ENCODE results near the gene SRF. TPM values are rescaled to one million over a fixed set of nuclear protein-coding genes. Genes with fewer than 3 reads are reported as not detected.

Gene SRF
- total RNA-seq, 2 experiments from 2014 or later = 45.0 to 53.2 TPM

- H3K36me3 Mint-ChIP-seq = peaks cover 10% of the 10 kb centered on the region
- ATAC-seq (no peak), DNase-seq (no peak)
- peaks cover 34% of the 10 kb centered on the region for H3K4me1 Mint-ChIP-seq
- H3K9me3 Mint-ChIP-seq (ENCODE audit: low read depth) = no peaks in the 10 kb centered on the region
- no peaks in the 10 kb centered on the region for H3K27me3 Mint-ChIP-seq
- H3K27ac Mint-ChIP-seq = peak overlapping the region; percentile 92
- H3K4me3 Mint-ChIP-seq = peak overlapping the region; percentile 100
- CTCF ChIA-PET = interaction anchor here (1.2 to 1.7 kb wide), 3 partner anchors 21 to 59 kb away, joined by 3 to 9 read pairs (median 6); partner anchors contain the start of gene DNPH1
These were observed 595 bp upstream of the SRF start for GRCh38 chr6:43170417-43170930.

- no peak for ATAC-seq
- Mint-ChIP-seq H3K4me1 (peaks cover 45% of the 10 kb centered on the region), H3K4me3 (peak overlapping the region; percentile 100), H3K36me3 (peaks cover 20% of the 10 kb centered on the region), H3K27ac (peak overlapping the region; percentile 91), H3K9me3 (ENCODE audit: low read depth) (no peaks in the 10 kb centered on the region), H3K27me3 (no peaks in the 10 kb centered on the region)
- CTCF ChIA-PET = interaction anchor here (0.7 to 2.6 kb wide), 10 partner anchors 9 to 242 kb away, joined by 3 to 12 read pairs (median 4); partner anchors contain the start of genes CNPY3, CUL9, DNPH1 and PEX6
- DNase-seq = peak; percentile 51
These were observed 636 bp downstream of the SRF start for GRCh38 chr6:43171707-43172103.

- Mint-ChIP-seq H3K27me3 (no peaks in the 10 kb centered on the region), H3K9me3 (ENCODE audit: low read depth) (no peaks in the 10 kb centered on the region), H3K36me3 (peaks cover 22% of the 10 kb centered on the region), H3K4me3 (peak overlapping the region; percentile 100), H3K27ac (peak overlapping the region; percentile 91), H3K4me1 (peaks cover 45% of the 10 kb centered on the region)
- ATAC-seq = no peak
- peak; percentile 69 for DNase-seq
- CTCF ChIA-PET = interaction anchor here (0.6 to 2.6 kb wide), 10 partner anchors 8 to 242 kb away, joined by 3 to 12 read pairs (median 3); partner anchors contain the start of genes CNPY3, CUL9 and PEX6
These were observed 1.3 kb downstream of the SRF start for GRCh38 chr6:43172104-43173007.

- ATAC-seq (no peak), DNase-seq (peak; percentile 55)
- Mint-ChIP-seq H3K36me3 (peaks cover 34% of the 10 kb centered on the region), H3K9me3 (ENCODE audit: low read depth) (no peaks in the 10 kb centered on the region), H3K4me3 (peak overlapping the region; percentile 100), H3K27ac (peak overlapping the region; percentile 91), H3K27me3 (no peaks in the 10 kb centered on the region), H3K4me1 (peaks cover 51% of the 10 kb centered on the region)
- CTCF ChIA-PET = interaction anchor here (1.4 to 2.6 kb wide), 7 partner anchors 8 to 194 kb away, joined by 3 to 12 read pairs (median 8); partner anchors contain the start of genes CUL9, DNPH1 and PEX6
These were observed 2.7 kb downstream of the SRF start for GRCh38 chr6:43173591-43174262.

- H3K4me1 Mint-ChIP-seq = peaks cover 51% of the 10 kb centered on the region
These were observed 3.4 kb downstream of the SRF start for GRCh38 chr6:43174263-43175112.

GRCh38 chr6:43175676-43176422 lies 4.8 kb downstream of the SRF start:
- Mint-ChIP-seq H3K27ac (peak overlapping the region; percentile 85), H3K9me3 (ENCODE audit: low read depth) (no peaks in the 10 kb centered on the region), H3K36me3 (peaks cover 38% of the 10 kb centered on the region), H3K27me3 (no peaks in the 10 kb centered on the region), H3K4me3 (no peak overlapping the region), H3K4me1 (peaks cover 44% of the 10 kb centered on the region)
- no peak for ATAC-seq
- CTCF ChIA-PET = interaction anchor here (1.3 to 2.0 kb wide), 3 partner anchors 48 to 222 kb away, joined by 5 to 11 read pairs (median 8); partner anchors contain the start of gene DNPH1
- DNase-seq = no peak

More at GRCh38 chr6:43174263-43175112, 3.4 kb downstream of the SRF start:
- Mint-ChIP-seq H3K27ac (peak overlapping the region; percentile 91), H3K4me3 (peak overlapping the region; percentile 100), H3K27me3 (no peaks in the 10 kb centered on the region), H3K36me3 (peaks cover 38% of the 10 kb centered on the region), H3K9me3 (ENCODE audit: low read depth) (no peaks in the 10 kb centered on the region)
- ATAC-seq = peak; percentile 71
- CTCF ChIA-PET = interaction anchor here (0.9 to 2.0 kb wide), 7 partner anchors 10 to 195 kb away, joined by 3 to 11 read pairs (median 4); partner anchors contain the start of genes DNPH1 and PEX6
- DNase-seq = peak; percentile 100

- Mint-ChIP-seq H3K27me3 (no peaks in the 10 kb centered on the region), H3K9me3 (ENCODE audit: low read depth) (no peaks in the 10 kb centered on the region), H3K4me3 (no peak overlapping the region), H3K4me1 (peaks cover 48% of the 10 kb centered on the region), H3K27ac (peak overlapping the region; percentile 85), H3K36me3 (peaks cover 40% of the 10 kb centered on the region)
- ATAC-seq = no peak
- DNase-seq = no peak
- CTCF ChIA-PET = no interaction called here
These were observed 5.3 kb downstream of the SRF start for GRCh38 chr6:43176423-43176786.

GRCh38 chr6:43178150-43178549 lies 7.1 kb downstream of the SRF start:
- no peak overlapping the region for H3K4me3 Mint-ChIP-seq
- no peaks in the 10 kb centered on the region for H3K27me3 Mint-ChIP-seq
- DNase-seq (no peak), ATAC-seq (no peak)
- H3K27ac Mint-ChIP-seq = peak overlapping the region; percentile 8
- H3K36me3 Mint-ChIP-seq = peaks cover 36% of the 10 kb centered on the region
- peaks cover 51% of the 10 kb centered on the region for H3K4me1 Mint-ChIP-seq
- CTCF ChIA-PET = interaction anchor here (0.6 kb wide), 1 partner anchor 135 kb away, joined by 3 read pairs; no protein-coding TSS in a partner anchor
- no peaks in the 10 kb centered on the region for H3K9me3 Mint-ChIP-seq (ENCODE audit: low read depth)

GRCh38 chr6:43178951-43179830 lies 8.1 kb downstream of the SRF start:
- H3K4me3 Mint-ChIP-seq = no peak overlapping the region
- H3K4me1 Mint-ChIP-seq = peaks cover 51% of the 10 kb centered on the region
- H3K36me3 Mint-ChIP-seq = peaks cover 37% of the 10 kb centered on the region
- CTCF ChIA-PET = no interaction called here
- H3K9me3 Mint-ChIP-seq (ENCODE audit: low read depth) = no peaks in the 10 kb centered on the region
- DNase-seq (no peak), ATAC-seq (no peak)
- H3K27me3 Mint-ChIP-seq = no peaks in the 10 kb centered on the region
- no peak overlapping the region for H3K27ac Mint-ChIP-seq

GRCh38 chr6:43180058-43180457 lies 9.0 kb downstream of the SRF start:
- Mint-ChIP-seq H3K27ac (no peak overlapping the region), H3K4me1 (peaks cover 54% of the 10 kb centered on the region), H3K36me3 (peaks cover 37% of the 10 kb centered on the region), H3K9me3 (ENCODE audit: low read depth) (no peaks in the 10 kb centered on the region), H3K4me3 (no peak overlapping the region), H3K27me3 (no peaks in the 10 kb centered on the region)
- DNase-seq (no peak), ATAC-seq (no peak)
- CTCF ChIA-PET = interaction anchor here (1.1 to 1.3 kb wide), 2 partner anchors 8 to 37 kb away, joined by 4 to 5 read pairs; partner anchors contain the start of gene SRF

- Mint-ChIP-seq H3K9me3 (ENCODE audit: low read depth) (no peaks in the 10 kb centered on the region), H3K4me3 (peak overlapping the region; percentile 34), H3K4me1 (peaks cover 51% of the 10 kb centered on the region), H3K27me3 (no peaks in the 10 kb centered on the region), H3K27ac (peak overlapping the region; percentile 56), H3K36me3 (peaks cover 34% of the 10 kb centered on the region)
- DNase-seq = no peak
- ATAC-seq = no peak
- CTCF ChIA-PET = interaction anchor here (1.1 to 1.3 kb wide), 2 partner anchors 9 to 37 kb away, joined by 4 to 5 read pairs; partner anchors contain the start of gene SRF
These were observed 9.9 kb downstream of the SRF start for GRCh38 chr6:43180985-43181384.
